Stimulated activated CD4-positive, alpha-beta T cell treated with anti-CD3 and anti-CD28 coated beads, Interleukin-2, amount 100 ng/mL, for 4 hours (primary cell): ENCODE data around the gene FDCSP.
"Not testable (repeated sequence)": the region's sequence is repeated elsewhere in the genome, so short reads cannot be mapped to it uniquely, and the experiment has no call there.

ENCODE experiments used
- DNase-seq: peaks from one replicate; pipeline ENCODE4 v3.0.0-alpha.2; 2020; ENCODE audit warnings: low read depth

Gene FDCSP

DNA sequence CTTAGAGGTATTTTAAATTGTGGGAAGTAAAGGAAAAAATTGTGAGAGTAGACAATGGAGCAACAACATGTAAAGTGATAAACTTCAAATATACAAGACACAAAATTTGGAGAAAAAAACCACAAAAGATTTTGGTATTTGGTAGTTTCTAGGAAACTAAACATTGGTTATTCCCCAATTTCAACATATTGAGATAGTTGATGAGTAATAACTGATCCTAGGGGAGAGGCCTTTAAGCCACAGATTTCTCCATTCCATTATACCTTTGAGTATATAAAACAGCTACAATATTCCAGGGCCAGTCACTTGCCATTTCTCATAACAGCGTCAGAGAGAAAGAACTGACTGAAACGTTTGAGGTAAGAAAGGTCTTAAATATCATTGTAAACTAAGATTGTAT lies at the start of gene FDCSP:
Gene FDCSP (plus strand): TSS at position 301 of the 400 bp plus-strand sequence. CDS start 5,071 bp downstream, outside the sequence.
- DNase-seq: no peak

DNA sequence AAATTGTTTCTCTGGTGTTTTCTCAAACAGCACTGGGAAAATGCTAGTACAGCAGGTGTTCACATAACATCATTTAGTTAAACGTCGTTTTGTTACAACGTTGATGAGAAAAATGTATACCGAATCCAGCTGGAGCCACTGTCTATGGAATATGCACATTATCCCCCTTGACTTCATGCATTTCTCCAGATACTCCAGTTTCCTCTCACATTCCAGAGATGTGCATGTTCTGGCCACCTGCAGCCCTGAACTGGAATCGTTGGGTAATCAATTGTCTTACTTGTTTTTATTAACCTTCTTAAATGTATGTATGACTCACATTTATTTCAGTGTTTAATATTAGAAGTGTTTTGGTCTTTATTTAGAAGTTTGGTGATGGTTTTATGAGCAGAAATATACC lies 48.8 kb upstream of the FDCSP start:
- DNase-seq: no peak

DNA sequence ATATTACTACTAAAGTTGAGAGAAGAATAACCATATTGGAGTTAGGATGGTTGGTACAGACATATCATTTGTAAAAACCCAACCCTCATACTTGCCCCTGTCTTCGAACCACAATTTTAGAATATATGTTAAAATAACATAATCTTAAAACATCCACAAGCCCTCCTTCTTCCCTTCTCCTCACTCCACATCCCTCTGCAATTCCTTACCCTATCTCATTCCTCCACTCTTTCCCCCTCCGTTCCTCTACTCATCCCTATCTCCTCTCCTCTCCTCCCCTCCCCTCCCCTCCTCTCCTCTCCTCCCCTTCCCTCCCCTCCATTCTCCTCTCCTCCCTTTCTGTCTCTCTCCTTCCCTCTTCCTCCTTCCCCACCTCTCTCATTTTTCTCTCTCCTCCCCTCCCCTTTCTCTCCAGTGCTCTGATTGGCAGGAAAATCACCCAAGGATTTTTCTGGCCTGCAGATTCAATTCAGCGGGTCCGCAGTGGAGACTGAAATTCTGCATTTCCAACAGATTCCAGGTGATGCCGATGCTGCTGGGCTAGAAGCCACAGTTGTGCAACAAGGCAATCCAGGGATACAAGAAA lies 47.8 kb upstream of the FDCSP start:
- no peak for DNase-seq

DNA sequence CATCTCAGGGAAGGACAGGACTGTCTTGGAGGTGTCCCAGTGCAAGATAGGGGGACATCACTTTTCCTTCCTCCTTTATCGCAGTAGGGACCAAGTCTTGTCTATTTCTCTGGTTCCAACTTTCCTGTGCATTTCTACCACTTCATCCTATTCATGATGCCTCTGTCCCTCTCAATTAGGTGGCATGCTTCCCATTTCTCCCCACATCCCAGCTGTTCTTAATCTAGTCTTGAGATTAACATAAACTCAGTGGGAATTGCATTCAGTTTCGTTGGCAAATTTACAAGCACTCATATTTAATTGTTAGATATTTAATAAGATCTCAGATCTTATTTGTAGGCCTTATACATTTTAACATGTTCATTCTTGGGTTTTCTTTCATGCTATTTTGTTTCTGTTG lies 46.1 kb upstream of the FDCSP start:
- DNase-seq: no peak

DNA sequence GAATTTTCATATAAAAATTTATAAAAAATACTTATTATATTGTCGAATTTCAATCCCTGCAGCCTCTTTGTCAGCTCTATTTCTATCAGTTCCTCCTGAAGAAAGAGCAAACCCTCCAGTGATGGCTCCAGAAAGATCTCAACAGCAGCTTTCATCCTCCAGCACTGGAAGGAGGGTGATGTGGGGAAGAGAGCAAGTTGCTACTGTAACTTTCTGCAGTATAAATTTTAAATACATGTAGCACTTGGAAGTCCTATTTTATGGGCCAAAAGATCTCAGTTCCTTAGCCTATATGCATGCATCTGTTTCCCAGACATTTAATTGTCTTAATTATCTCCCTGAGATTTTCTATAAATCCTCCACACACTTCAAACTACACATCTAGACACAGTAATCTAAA lies 44.1 kb upstream of the FDCSP start:
- no peak for DNase-seq

DNA sequence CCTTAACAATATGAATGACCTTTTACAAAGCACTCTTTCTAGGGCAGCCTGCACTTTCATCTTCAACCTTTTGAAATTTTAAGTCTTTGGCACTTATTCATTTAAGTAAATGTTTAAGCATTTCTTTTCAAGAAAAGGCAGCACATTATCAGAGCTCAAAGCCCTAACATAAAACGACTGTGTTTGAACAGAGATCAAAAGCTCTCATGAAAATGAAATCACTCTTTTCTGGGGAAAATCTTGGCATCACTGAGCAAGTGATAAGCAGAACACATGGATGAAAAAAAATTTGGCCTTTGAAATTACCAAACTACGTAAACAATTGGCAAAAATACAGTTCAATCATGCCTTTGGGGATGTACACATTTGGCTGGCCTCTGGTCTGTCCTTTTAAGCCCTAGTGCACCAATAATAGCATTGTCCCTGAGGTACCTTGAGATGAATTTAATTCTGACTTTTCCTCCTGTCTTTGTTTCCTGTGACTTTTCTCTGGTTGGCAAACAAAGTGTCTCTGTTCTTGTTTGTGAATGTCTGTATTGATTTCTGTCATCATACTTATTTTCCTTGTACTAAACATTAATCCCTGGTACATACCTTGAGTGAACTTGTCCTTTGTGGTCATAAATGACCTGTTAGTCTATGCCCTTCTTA lies 43.3 kb upstream of the FDCSP start:
- no peak for DNase-seq

DNA sequence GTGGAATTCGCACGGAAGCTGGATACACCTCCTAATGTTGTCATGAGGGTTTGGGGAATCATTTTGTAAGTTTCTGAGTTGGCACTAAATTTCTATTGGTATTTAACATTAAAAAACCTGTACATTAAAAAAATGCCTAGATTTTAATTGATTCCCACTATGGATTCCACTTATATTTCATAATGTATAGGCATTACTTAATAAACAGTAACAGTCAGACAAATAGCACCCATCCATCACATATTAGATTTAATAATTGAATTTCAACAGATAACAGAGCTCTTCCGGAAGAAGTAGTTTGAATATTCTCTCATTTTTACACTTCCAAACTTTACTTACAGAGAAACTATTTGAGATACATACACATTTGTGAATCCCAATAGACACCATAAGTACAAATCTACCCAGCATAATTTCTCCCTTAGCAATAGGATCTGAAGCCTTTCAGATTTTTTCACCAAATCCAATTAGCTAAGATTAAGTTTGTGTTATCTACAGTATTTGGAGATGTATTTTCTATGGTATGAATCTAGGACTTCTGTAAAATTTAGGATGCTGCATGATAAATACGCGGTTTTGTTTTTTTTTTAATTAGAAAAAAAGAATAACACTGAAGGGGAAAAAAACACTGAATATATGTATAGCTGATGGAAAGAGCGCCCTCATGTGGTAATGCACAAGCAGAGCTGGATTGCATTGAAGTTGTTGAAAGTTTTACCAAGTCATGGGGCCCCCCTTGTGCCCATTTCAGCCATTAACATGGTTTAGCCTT lies 42.6 kb upstream of the FDCSP start:
- no peak for DNase-seq

DNA sequence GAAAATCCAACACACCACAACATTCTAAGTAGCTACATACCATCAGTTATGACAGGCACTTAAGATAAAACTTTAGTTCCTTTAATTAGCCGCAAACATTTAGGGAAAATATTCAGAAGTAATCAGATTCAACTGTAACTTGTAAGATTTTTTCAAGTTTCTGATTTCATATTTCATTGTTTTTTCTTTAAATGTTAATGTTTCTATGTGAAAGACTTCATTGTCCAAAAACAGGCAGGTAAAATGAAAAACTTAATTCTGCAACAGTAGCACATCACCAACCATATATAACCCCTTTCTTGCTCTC lies 42.0 kb upstream of the FDCSP start:
- DNase-seq: no peak

DNA sequence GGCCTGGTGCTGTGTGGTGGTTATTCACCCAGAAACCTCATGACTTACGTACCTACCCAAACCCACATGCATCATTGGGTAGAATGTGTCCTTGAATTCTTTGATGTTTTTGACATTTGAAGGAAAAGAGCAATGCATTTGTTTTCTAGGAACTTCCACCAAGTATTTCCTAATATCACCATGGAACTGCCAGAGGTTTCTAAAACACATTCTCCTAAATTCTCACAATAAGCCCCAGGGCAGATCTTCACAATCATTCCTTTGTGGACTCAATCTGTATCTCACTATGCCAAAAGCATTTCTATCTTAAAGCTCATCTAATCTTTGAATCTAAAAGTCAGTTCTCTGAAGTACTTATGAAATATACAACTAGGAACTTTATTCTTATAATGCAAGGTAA lies 38.7 kb upstream of the FDCSP start:
- DNase-seq: no peak

DNA sequence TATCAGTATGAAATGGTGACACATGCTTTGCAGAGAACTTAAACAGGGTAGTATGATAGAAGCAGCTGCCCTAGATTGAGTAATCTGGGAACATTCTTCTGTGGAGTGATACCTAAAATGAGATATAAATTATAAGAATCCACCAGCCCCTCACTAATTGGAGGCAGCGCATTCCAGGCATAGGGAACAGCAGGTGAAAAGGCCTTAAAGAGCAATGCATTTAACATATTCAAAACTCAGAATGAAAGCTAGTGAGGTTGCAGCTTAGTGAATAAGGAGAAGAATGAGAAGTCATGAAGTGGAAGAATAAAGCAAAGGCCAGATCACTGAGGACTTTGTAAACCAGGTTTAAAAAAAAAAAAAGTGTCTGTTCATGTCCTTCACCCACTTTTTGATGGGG lies 35.3 kb upstream of the FDCSP start:
- no peak for DNase-seq

DNA sequence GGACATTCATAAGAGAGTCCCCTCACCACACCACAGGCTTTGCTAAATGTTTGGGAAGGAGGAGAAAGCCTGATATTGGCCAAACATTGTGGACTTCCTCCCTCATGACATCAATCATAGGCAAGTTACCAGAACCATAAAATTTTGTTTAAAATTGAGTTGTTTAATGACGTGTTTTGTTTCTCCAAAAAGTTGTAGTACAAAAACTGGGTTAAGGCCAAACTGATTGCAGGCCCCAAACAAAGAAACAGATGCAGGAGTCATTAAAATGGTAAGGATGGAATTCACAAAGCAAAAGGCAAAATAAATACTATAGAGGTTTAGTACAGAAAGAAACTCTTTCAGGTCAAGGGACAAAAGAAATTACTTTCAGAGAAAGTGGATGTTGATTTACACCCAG lies 34.3 kb upstream of the FDCSP start:
- no peak for DNase-seq

DNA sequence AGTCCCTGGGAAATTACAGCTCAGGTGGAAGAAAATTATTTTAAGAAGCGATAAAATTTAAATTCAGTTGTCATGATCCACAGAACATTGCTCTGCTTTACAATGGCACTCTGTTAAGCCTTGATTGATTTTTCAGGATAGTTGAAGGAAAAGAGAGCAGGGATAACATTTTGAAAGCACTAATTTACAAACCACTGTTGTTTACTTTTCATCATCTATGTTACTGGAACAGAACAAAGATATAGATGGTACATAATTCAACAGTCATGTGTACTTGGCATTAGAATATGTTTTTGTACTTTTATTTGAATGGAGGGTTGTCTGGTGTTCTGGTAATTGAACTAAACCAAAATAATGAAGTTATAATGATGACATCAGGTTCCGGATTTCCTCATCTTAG lies 33.0 kb upstream of the FDCSP start:
- no peak for DNase-seq

DNA sequence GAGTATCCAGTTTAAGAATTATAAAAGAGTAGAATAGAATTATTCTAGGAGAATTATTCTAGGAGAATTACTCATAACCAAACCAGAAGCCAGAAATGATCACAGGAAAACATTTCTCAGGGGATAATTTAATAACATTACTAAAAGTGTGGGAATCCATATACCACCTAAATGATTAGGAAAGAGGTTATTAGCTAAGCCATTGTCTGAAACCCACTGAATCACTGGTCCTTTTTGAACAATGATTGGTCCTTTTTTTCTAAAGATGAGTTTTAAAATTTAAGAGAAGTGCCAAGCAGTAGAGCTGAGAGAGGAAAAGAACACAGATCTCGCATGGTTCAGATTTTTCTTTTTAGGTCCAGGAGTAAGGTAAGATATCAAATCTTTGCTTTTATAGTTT lies 30.5 kb upstream of the FDCSP start, which contains the start of gene ODAM:
Gene ODAM (plus strand): TSS at position 301 of the 400 bp plus-strand sequence. CDS start 819 bp downstream, outside the sequence.
- DNase-seq: no peak

DNA sequence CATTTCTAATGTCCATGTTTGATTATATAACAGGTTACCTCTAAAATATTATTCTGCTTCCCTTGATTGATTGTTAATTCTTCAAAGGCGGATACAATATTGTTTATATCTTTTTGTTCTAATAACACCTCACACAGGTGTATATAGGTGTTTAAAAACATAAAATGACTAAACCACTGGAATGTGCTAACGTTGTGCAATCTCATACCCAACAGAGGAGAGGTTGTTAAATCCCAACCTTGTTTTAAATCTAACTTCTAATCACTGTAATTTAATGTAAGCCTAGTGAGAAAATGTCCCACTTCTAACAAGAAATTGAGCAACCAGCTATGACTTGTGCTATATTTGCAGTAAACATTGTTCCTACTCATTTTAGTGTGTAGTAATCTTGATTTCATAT lies 29.1 kb upstream of the FDCSP start:
- no peak for DNase-seq

DNA sequence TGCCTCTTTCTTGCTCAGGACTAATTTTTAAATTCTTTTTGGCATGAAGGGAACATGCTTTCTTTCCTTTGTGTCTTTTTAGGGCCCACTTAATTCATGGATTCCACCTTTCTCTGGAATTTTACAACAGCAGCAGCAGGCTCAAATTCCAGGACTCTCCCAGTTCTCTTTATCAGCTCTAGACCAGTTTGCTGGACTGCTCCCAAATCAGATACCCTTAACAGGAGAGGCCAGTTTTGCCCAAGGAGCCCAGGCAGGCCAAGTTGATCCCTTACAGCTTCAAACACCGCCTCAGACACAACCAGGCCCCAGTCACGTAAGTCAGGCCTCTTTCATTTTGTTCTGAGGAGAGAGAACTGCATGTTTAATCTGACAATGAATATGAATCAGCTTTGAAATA lies 28.1 kb upstream of the FDCSP start:
- DNase-seq: no peak

DNA sequence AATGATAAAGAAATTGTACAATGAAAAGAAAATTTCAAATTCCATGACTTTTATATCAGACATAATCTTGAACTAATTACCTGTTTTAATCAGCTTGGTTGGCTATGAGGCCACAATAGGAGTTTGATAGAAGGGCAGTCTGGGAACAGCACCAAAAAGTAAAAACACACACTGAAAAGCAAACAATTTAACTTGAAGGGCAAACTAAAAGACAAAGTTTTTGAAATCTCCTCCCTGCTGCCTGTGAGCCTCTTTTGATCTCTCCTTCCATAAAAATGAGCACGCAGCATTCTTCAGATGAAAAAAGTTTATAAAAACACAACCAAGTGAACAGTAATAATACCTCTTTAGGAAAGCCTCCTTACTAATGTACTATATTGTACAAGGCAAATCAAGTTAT lies 22.3 kb upstream of the FDCSP start:
- DNase-seq: no peak

DNA sequence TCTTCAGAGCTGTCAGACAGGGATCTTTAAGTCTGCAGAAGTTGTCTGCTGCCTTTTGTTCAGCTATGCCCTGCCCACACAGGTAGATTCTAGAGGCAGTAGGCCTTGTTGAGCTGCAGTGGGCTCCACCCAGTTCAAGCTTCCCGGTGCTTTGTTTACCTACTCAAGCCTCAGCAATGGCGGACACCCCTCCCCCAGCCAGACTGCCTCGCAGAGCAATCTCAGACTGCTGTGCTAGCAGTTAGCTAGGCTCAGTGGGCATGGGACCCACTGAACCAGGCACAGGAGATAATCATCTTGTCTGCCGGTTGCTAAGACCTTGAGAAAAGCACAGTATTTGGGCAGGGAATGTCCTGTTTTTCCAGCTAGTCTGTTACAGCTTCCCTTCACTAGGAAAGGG lies 13.2 kb upstream of the FDCSP start:
- not testable (repeated sequence) for DNase-seq

DNA sequence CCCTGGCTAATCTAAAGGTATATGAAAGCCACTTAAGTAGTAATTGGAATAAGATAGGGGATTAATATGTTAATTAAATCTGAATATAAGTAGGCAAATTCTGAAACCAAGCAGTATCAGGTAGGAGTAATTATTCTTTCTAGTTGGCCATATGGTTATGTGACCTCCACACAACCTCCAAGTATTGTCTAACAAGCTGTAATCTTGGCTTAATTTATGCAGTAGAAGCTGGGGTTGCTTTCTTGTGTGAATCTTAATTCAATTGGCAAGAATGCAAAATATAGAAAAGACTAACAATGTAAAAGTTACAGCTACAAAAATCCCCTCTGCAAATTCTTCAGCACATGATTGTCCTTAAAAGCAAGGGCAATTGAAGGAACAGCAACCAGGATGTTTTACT lies 9.8 kb upstream of the FDCSP start:
- not testable (repeated sequence) for DNase-seq

DNA sequence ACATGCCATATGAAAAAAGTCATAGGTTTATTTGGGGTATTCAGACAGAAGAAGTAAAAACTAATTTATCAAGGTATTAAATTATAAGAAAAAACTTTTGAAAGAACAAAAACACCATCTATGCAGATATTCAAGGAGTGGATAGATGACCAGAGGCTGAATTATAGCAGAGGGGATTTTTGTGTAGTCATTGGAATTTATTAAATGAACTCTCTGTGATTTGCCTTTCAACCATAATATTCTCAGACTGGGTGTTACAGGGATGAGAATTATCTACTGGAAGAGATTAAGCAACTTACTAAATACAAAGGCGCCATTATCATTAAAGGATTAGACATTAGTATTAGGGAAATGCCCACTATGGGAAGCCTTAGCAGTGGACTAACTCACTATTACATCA lies 9.4 kb upstream of the FDCSP start:
- not testable (repeated sequence) for DNase-seq

DNA sequence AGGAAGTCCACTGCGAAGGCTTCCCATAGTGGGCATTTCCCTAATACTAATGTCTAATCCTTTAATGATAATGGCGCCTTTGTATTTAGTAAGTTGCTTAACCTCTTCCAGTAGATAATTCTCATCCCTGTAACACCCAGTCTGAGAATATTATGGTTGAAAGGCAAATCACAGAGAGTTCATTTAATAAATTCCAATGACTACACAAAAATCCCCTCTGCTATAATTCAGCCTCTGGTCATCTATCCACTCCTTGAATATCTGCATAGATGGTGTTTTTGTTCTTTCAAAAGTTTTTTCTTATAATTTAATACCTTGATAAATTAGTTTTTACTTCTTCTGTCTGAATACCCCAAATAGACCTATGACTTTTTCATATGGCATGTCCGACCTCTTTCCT lies 4.5 kb upstream of the FDCSP start:
- not testable (repeated sequence) for DNase-seq

DNA sequence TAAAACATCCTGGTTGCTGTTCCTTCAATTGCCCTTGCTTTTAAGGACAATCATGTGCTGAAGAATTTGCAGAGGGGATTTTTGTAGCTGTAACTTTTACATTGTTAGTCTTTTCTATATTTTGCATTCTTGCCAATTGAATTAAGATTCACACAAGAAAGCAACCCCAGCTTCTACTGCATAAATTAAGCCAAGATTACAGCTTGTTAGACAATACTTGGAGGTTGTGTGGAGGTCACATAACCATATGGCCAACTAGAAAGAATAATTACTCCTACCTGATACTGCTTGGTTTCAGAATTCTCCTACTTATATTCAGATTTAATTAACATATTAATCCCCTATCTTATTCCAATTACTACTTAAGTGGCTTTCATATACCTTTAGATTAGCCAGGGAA lies 4.1 kb upstream of the FDCSP start:
- not testable (repeated sequence) for DNase-seq

DNA sequence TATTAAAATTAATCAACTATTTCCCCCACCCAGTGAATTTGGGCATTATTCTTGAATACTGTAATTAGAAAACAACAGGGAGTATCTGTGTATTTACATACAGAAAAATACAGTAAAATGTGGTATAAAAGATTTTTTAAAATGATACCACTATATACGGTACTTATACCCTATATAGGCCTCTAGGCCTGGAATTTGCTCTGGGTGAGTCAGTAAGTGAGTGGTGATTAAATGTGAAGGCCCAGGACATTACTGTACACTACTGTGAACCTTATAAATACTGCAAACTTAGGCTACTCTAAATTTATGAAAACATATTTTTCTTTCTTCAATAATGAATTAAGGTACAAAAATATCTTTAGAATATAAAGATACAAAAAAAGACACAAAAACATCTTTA lies 10.2 kb downstream of the FDCSP start:
- no peak for DNase-seq

DNA sequence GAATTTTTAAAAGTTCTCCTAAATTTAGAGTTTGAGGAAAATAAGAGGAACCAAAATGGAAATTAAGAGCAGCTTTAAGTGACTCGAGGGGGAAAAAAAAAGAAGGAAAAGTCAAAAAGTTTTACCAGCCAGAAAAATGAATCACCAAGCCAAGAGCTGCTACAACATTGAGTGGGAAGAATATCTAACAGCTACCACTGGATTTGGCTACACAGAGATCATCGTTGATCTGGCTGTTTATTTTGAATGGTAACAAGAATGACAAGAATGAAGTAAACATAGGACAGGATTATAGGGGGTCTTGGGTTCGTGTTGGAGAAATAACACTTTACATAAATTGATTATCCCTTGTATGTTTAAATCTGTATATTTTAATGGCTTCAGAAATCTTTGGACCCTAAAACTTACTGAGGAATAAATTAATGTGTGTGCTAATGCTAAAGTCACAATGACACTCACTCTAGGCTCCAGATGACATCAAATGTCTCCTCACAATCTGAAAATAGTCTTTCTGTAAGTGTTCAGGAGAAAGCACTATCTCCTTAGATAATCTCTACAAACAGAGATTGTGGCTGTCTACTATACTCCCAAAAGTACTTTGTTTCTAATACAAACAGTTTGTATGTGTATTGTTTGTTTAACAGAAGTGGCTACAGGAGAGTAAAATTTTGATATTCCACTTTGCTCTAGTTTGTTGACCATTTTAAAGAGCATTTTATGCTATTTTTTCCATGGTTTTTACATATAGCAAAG lies 13.4 kb downstream of the FDCSP start:
- DNase-seq: no peak
